Effector memory CD4-positive, alpha-beta T cell (primary cell): ENCODE results near the gene GPC5.

Experiments used
- DNase-seq, 3 donors: peaks; one replicate each; pipeline ENCODE4 v3.0.0-alpha.2; 2020
- H3K27ac ChIP-seq: 2 replicates; pipeline ENCODE4 v1.7.0; 2013; ENCODE audit warnings: mild to moderate bottlenecking, low read length, moderate library complexity; ENCODE audit not compliant: insufficient read depth, poor library complexity, severe bottlenecking
- H3K27me3 ChIP-seq: replicated peaks from 2 replicates; pipeline ENCODE4 v1.7.0; 2013; ENCODE audit warnings: mild to moderate bottlenecking, low read length; ENCODE audit not compliant: insufficient read depth, control insufficient read depth, poor library complexity, severe bottlenecking
- H3K36me3 ChIP-seq: 2 replicates; pipeline ENCODE4 v1.7.0; 2013; ENCODE audit warnings: mild to moderate bottlenecking, low read length, moderate library complexity; ENCODE audit not compliant: control insufficient read depth, insufficient read depth
- H3K4me1 ChIP-seq: 2 replicates; pipeline ENCODE4 v1.7.0; 2013; ENCODE audit warnings: low read length, mild to moderate bottlenecking; ENCODE audit not compliant: control insufficient read depth, insufficient read depth, poor library complexity, severe bottlenecking
- H3K4me3 ChIP-seq: 2 replicates; pipeline ENCODE4 v1.7.0; 2013; ENCODE audit warnings: low read length, low read depth, mild to moderate bottlenecking; ENCODE audit not compliant: insufficient read depth, poor library complexity, severe bottlenecking
- H3K9me3 ChIP-seq: 2 replicates; pipeline ENCODE4 v1.7.0; 2013; ENCODE audit warnings: mild to moderate bottlenecking, low read length, moderate library complexity; ENCODE audit not compliant: control insufficient read depth

The GPC5 gene

GRCh38 chr13:91554101-91554500 lies 155.7 kb downstream of the GPC5 start:
- Histone ChIP-seq H3K36me3 (no peaks in the 10 kb centered on the region), H3K9me3 (no peaks in the 10 kb centered on the region), H3K4me1 (no peaks in the 10 kb centered on the region), H3K27me3 (no peaks in the 10 kb centered on the region), H3K4me3 (no peak overlapping the region), H3K27ac (no peak overlapping the region)
- no peak for DNase-seq

- H3K27me3 ChIP-seq: no peaks in the 10 kb centered on the region
- no peaks in the 10 kb centered on the region for H3K36me3 ChIP-seq
- no peak overlapping the region for H3K27ac ChIP-seq
- H3K9me3 ChIP-seq: no peaks in the 10 kb centered on the region
- H3K4me1 ChIP-seq: no peaks in the 10 kb centered on the region
- no peak overlapping the region for H3K4me3 ChIP-seq
- DNase-seq: no peak
Measured at GRCh38 chr13:91557328-91558090, 159.1 kb downstream of the GPC5 start.

GRCh38 chr13:91563799-91564198 lies 165.4 kb downstream of the GPC5 start:
- H3K27me3 ChIP-seq: no peaks in the 10 kb centered on the region
- no peak overlapping the region for H3K27ac ChIP-seq
- H3K4me1 ChIP-seq: no peaks in the 10 kb centered on the region
- H3K4me3 ChIP-seq: no peak overlapping the region
- H3K36me3 ChIP-seq: no peaks in the 10 kb centered on the region
- no peaks in the 10 kb centered on the region for H3K9me3 ChIP-seq
- no peak for DNase-seq

GRCh38 chr13:91564396-91564795 lies 166.0 kb downstream of the GPC5 start:
- Histone ChIP-seq H3K36me3 (no peaks in the 10 kb centered on the region), H3K9me3 (no peaks in the 10 kb centered on the region), H3K4me1 (no peaks in the 10 kb centered on the region), H3K4me3 (no peak overlapping the region), H3K27ac (no peak overlapping the region), H3K27me3 (no peaks in the 10 kb centered on the region)
- no peak for DNase-seq

GRCh38 chr13:91565296-91565695 lies 166.9 kb downstream of the GPC5 start:
- Histone ChIP-seq H3K9me3 (no peaks in the 10 kb centered on the region), H3K4me1 (no peaks in the 10 kb centered on the region), H3K27me3 (no peaks in the 10 kb centered on the region), H3K36me3 (no peaks in the 10 kb centered on the region), H3K27ac (no peak overlapping the region), H3K4me3 (no peak overlapping the region)
- DNase-seq: no peak

GRCh38 chr13:91567485-91568207 lies 169.2 kb downstream of the GPC5 start:
- Histone ChIP-seq H3K4me1 (no peaks in the 10 kb centered on the region), H3K36me3 (no peaks in the 10 kb centered on the region), H3K27me3 (no peaks in the 10 kb centered on the region), H3K4me3 (no peak overlapping the region), H3K9me3 (no peaks in the 10 kb centered on the region), H3K27ac (no peak overlapping the region)
- DNase-seq: no peak

- no peak for DNase-seq
- Histone ChIP-seq H3K36me3 (no peaks in the 10 kb centered on the region), H3K9me3 (no peaks in the 10 kb centered on the region), H3K27me3 (no peaks in the 10 kb centered on the region), H3K4me3 (no peak overlapping the region), H3K27ac (no peak overlapping the region), H3K4me1 (no peaks in the 10 kb centered on the region)
Measured at GRCh38 chr13:91571681-91572080, 173.3 kb downstream of the GPC5 start.

- Histone ChIP-seq H3K36me3 (no peaks in the 10 kb centered on the region), H3K27ac (no peak overlapping the region), H3K4me3 (no peak overlapping the region), H3K27me3 (no peaks in the 10 kb centered on the region), H3K9me3 (no peaks in the 10 kb centered on the region), H3K4me1 (no peaks in the 10 kb centered on the region)
- DNase-seq: no peak
Measured at GRCh38 chr13:91572439-91572838, 174.0 kb downstream of the GPC5 start.

GRCh38 chr13:91572944-91573598 lies 174.7 kb downstream of the GPC5 start:
- Histone ChIP-seq H3K4me1 (no peaks in the 10 kb centered on the region), H3K9me3 (no peaks in the 10 kb centered on the region), H3K36me3 (no peaks in the 10 kb centered on the region), H3K27ac (no peak overlapping the region), H3K4me3 (no peak overlapping the region), H3K27me3 (no peaks in the 10 kb centered on the region)
- no peak for DNase-seq

GRCh38 chr13:91574766-91575165 lies 176.3 kb downstream of the GPC5 start:
- H3K27me3 ChIP-seq: no peaks in the 10 kb centered on the region
- DNase-seq: no peak
- no peak overlapping the region for H3K27ac ChIP-seq
- no peaks in the 10 kb centered on the region for H3K9me3 ChIP-seq
- H3K4me1 ChIP-seq: no peaks in the 10 kb centered on the region
- no peaks in the 10 kb centered on the region for H3K36me3 ChIP-seq
- no peak overlapping the region for H3K4me3 ChIP-seq
